PC-9 (cell line): ENCODE results near the gene PPM1G. TPM values are rescaled to one million over a fixed set of nuclear protein-coding genes. Genes with fewer than 3 reads are reported as not detected.
A peak's percentile ranks its signal among the peaks of the same experiment; 100 is the strongest.

Experiments used
- BruUV-seq: library from RNA; stranded (reverse); fragments of 400-500 nt; replicated peaks from 2 replicates; lab custom pipeline; 2021; lab: Mats Ljungman, UMichigan
- CTCF ChIA-PET: fragments of 300-600 bp; sonication (Branson Sonifier 250); formaldehyde crosslinking; loops from one replicate; lab custom pipeline; 2022; ENCODE audit warnings: antibody characterized with exemption; lab: Charles Lee
- POLR2A ChIA-PET: fragments of 300-600 bp; sonication (Branson Sonifier 250); formaldehyde crosslinking; loops from one replicate; lab custom pipeline; 2022; ENCODE audit warnings: antibody characterized with exemption; ENCODE audit not compliant: unreplicated experiment; lab: Charles Lee
- DNase-seq, 2 experiments: peaks; one replicate each; pipeline versions ENCODE4 v3.0.0 to v3.0.0-alpha.2; 2015 to 2022; ENCODE audit warnings: mixed read lengths in 1 of 2
- H2AFZ ChIP-seq: fragments of 200-600 bp; sonication (generic); 2 replicates; pipeline ENCODE4 v1.8.1; 2017; ENCODE audit warnings: antibody characterized with exemption
- H3F3A ChIP-seq: fragments of 200-600 bp; sonication (generic); 2 replicates; pipeline ENCODE4 v1.8.1; 2017; ENCODE audit warnings: antibody characterized with exemption, mild to moderate bottlenecking, low read depth; ENCODE audit not compliant: insufficient read depth
- H3K27ac ChIP-seq: fragments of 200-600 bp; sonication (generic); 2 replicates; pipeline ENCODE4 v1.6.1; 2016; ENCODE audit warnings: mixed run types
- H3K27me3 ChIP-seq: fragments of 200-600 bp; sonication (generic); 2 replicates; pipeline ENCODE4 v1.6.1; 2016; ENCODE audit warnings: low read depth, mixed run types; ENCODE audit not compliant: insufficient read depth
- H3K36me3 ChIP-seq: fragments of 200-600 bp; sonication (generic); 2 replicates; pipeline ENCODE4 v1.6.1; 2016; ENCODE audit warnings: low read depth, mixed run types
- H3K4me1 ChIP-seq: fragments of 200-600 bp; sonication (generic); replicated peaks from 2 replicates; pipeline ENCODE4 v1.6.1; 2016; ENCODE audit warnings: mixed run types; ENCODE audit not compliant: insufficient read depth
- H3K4me2 ChIP-seq: fragments of 200-600 bp; sonication (generic); 2 replicates; pipeline ENCODE4 v1.6.1; 2017; ENCODE audit warnings: mixed run types
- H3K4me3 ChIP-seq: fragments of 200-600 bp; sonication (generic); 2 replicates; pipeline ENCODE4 v1.6.1; 2016; ENCODE audit warnings: mixed run types
- H3K79me2 ChIP-seq: fragments of 200-600 bp; sonication (generic); 2 replicates; pipeline ENCODE4 v1.6.1; 2017; ENCODE audit warnings: low read depth, mixed run types
- H3K9me2 ChIP-seq: fragments of 200-600 bp; sonication (generic); 2 replicates; pipeline ENCODE4 v1.8.1; 2017; ENCODE audit warnings: mild to moderate bottlenecking; ENCODE audit not compliant: insufficient read depth
- H3K9me3 ChIP-seq: fragments of 200-600 bp; sonication (generic); 2 replicates; pipeline ENCODE4 v1.8.1; 2016; ENCODE audit warnings: low read depth; ENCODE audit not compliant: insufficient read depth
- H4K20me1 ChIP-seq: fragments of 200-600 bp; sonication (generic); 2 replicates; pipeline ENCODE4 v1.8.1; 2017; ENCODE audit not compliant: insufficient read depth
- EZH2 ChIP-seq: fragments of 200-600 bp; sonication (generic); IDR thresholded peaks from 2 replicates; pipeline ENCODE4 v1.8.0; 2017; ENCODE audit warnings: antibody characterized with exemption, low read depth
- intact Hi-C: fragments of 100-400 bp; cut with micrococcal nuclease; formaldehyde crosslinking; loops from one replicate; pipeline ENCODE4 v1.10.0; 2022; ENCODE audit not compliant: unreplicated experiment
- total RNA-seq: library from RNA; stranded (reverse); gene quantifications from 2 replicates; pipeline ENCODE4 v1.2.3, GENCODE V29; 2021
- TF ChIP-seq, protein P1 (sequence below): fragments of 200-600 bp; sonication (generic); conservative IDR thresholded peaks from 2 replicates; pipeline ENCODE4 v1.6.1; 2017; ENCODE audit warnings: mixed run types, antibody characterized with exemption, mild to moderate bottlenecking, moderate library complexity

PPM1G gene
- total RNA-seq, 1 experiment from 2014 or later: 136 TPM

DNA sequence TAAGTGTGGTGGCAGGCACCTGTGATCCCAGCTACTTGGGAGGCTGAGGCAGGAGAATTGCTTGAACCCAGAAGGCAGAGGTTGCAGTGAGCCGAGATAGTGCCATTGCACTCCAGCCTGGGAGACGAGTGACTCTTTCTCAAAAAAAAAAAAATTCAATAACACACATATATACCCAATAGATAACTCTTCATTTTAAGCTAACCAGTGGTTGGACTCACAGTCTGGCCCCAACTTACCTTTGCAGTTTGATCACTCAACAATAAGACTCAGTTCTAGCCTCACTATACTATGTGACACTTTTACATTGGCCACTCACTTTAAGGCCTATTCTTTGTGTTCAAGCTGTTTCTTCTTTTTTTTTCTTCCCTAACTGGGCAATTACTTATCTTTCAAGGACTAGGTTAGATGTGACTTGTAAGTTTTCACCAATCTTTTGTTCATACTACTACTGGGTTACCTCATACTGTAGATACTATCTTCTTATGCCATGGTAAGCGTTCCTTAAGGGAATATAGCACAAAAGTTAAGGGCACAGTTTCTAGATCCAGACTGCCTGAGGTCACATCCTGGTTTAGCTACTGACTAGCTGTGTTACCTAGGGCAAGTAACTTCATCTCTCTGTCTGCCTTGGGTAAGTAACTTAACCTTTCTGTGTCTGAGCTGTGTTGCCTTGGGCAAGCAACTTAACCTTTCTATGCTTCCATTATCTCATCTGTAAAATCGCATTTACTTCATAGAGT is 46.5 kb downstream of the PPM1G start:
- ChIA-PET CTCF (no interaction called here), POLR2A (interaction anchor here (0.5 to 0.6 kb wide), 2 partner anchors 12 to 162 kb away, joined by 7 to 31 read pairs; no protein-coding TSS in a partner anchor)
- H3K27me3 ChIP-seq: no peaks in the 10 kb centered on the region
- no peaks in the 10 kb centered on the region for H3K9me3 ChIP-seq
- BruUV-seq: no TSS peak
- H3K4me2 ChIP-seq: no peak overlapping the region
- no peak for DNase-seq
- H3K27ac ChIP-seq: no peak overlapping the region
- peaks cover 7% of the 10 kb centered on the region for H3K4me1 ChIP-seq
- no peaks in the 10 kb centered on the region for H3K9me2 ChIP-seq
- peaks cover 27% of the 10 kb centered on the region for H3K36me3 ChIP-seq
- intact Hi-C loops: no loop called here
- H4K20me1 ChIP-seq: no peaks in the 10 kb centered on the region
- TF ChIP-seq EZH2: no peak
- TF ChIP-seq, protein P1, sequence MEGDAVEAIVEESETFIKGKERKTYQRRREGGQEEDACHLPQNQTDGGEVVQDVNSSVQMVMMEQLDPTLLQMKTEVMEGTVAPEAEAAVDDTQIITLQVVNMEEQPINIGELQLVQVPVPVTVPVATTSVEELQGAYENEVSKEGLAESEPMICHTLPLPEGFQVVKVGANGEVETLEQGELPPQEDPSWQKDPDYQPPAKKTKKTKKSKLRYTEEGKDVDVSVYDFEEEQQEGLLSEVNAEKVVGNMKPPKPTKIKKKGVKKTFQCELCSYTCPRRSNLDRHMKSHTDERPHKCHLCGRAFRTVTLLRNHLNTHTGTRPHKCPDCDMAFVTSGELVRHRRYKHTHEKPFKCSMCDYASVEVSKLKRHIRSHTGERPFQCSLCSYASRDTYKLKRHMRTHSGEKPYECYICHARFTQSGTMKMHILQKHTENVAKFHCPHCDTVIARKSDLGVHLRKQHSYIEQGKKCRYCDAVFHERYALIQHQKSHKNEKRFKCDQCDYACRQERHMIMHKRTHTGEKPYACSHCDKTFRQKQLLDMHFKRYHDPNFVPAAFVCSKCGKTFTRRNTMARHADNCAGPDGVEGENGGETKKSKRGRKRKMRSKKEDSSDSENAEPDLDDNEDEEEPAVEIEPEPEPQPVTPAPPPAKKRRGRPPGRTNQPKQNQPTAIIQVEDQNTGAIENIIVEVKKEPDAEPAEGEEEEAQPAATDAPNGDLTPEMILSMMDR: no peak
- no peak overlapping the region for H2AFZ ChIP-seq
- H3K4me3 ChIP-seq: no peak overlapping the region
- H3F3A ChIP-seq: peaks cover 46% of the 10 kb centered on the region
- H3K79me2 ChIP-seq: peaks cover 8% of the 10 kb centered on the region

GRCh38 chr2:27356382-27357181 is 52.8 kb downstream of the PPM1G start, which contains the start of gene GTF3C2:
Gene GTF3C2 (minus strand): TSS chr2:27356764. CDS start chr2:27343554, 13,210 bp downstream.
- ChIA-PET CTCF (interaction anchor here (0.6 to 1.2 kb wide), 2 partner anchors 13 to 110 kb away, joined by 5 to 10 read pairs; no protein-coding TSS in a partner anchor), POLR2A (interaction anchor here (0.5 to 0.6 kb wide), 2 partner anchors 13 to 144 kb away, joined by 3 read pairs; partner anchors contain the start of gene SLC5A6)
- H3K27ac ChIP-seq: peak within 1 kb of the TSS; percentile 90
- H3F3A ChIP-seq: peaks cover 37% of the 10 kb centered on the region
- peak within 1 kb of the TSS; percentile 69 for H3K4me3 ChIP-seq
- no peaks in the 10 kb centered on the region for H3K27me3 ChIP-seq
- BruUV-seq: no TSS peak
- H3K4me2 ChIP-seq: peak within 1 kb of the TSS; percentile 99
- H4K20me1 ChIP-seq: peaks cover 8% of the 10 kb centered on the region
- peaks cover 31% of the 10 kb centered on the region for H3K4me1 ChIP-seq
- H2AFZ ChIP-seq: peak within 1 kb of the TSS; percentile 92
- TF ChIP-seq, protein P1: no peak
- no peak for TF ChIP-seq EZH2
- H3K9me3 ChIP-seq: no peaks in the 10 kb centered on the region
- H3K9me2 ChIP-seq: no peaks in the 10 kb centered on the region
- H3K79me2 ChIP-seq: peaks cover 64% of the 10 kb centered on the region
- peak; percentile 91 to 95 for DNase-seq
- intact Hi-C loops: loop anchor here (1.0 to 2.0 kb wide), 2 partner anchors 14 to 34 kb away; partner anchors contain the start of genes EIF2B4, MPV17 and SNX17
- H3K36me3 ChIP-seq: no peaks in the 10 kb centered on the region

- intact Hi-C loops: loop anchor here (1.0 to 2.0 kb wide), 2 partner anchors 14 to 33 kb away; partner anchors contain the start of genes EIF2B4, MPV17 and SNX17
- H3K4me2 ChIP-seq: peak overlapping the region; percentile 99
- POLR2A ChIA-PET: no interaction called here
Observed at GRCh38 chr2:27356056-27356381, 53.4 kb downstream of the PPM1G start.

More at GRCh38 chr2:27356056-27356381, 53.4 kb downstream of the PPM1G start:
- H3K9me3 ChIP-seq: no peaks in the 10 kb centered on the region
- no peak for TF ChIP-seq EZH2
- TF ChIP-seq, protein P1: no peak
- BruUV-seq: TSS peak; percentile 68
- peak; percentile 63 to 75 for DNase-seq
- CTCF ChIA-PET: no interaction called here
- H4K20me1 ChIP-seq: peaks cover 13% of the 10 kb centered on the region
- no peaks in the 10 kb centered on the region for H3K27me3 ChIP-seq
- peaks cover 69% of the 10 kb centered on the region for H3K79me2 ChIP-seq
- peaks cover 37% of the 10 kb centered on the region for H3F3A ChIP-seq
- no peaks in the 10 kb centered on the region for H3K36me3 ChIP-seq
- H3K4me1 ChIP-seq: peaks cover 31% of the 10 kb centered on the region
- peak overlapping the region; percentile 69 for H3K4me3 ChIP-seq
- H3K9me2 ChIP-seq: no peaks in the 10 kb centered on the region
- peak overlapping the region; percentile 90 for H3K27ac ChIP-seq
- H2AFZ ChIP-seq: peak overlapping the region; percentile 92
